HG03457 (cell line): Measurements from ENCODE around the gene UHRF2.
"Not testable (repeated sequence)": the region's sequence is repeated elsewhere in the genome, so short reads cannot be mapped to it uniquely, and the experiment has no call there.

Source experiments
- ATAC-seq: cut with Tn5 transposase; IDR thresholded peaks from one replicate; pipeline ENCODE4 v1.9.1; 2021; ENCODE audit warnings: moderate number of reproducible peaks; ENCODE audit not compliant: unreplicated experiment

Gene UHRF2

DNA sequence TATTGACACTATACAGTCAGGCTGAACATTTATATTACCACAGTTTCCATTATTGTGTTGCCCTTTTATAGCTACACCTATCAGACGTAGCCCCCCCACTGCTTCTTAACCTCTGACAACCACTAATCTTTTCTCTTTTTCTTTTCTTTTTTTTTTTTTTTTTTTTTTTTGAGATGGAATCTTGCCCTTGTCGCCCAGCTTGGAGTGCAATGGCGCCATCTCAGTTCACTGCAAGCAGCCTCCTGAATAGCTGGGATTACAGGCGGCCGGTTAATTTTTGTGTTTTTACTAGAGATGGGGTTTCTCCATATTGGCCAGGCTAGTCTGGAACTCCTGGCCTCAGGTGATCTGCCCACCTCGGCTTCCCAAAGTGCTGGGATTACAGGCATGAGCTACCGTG, 75.4 kb downstream of the UHRF2 start:
- no peak for ATAC-seq

DNA sequence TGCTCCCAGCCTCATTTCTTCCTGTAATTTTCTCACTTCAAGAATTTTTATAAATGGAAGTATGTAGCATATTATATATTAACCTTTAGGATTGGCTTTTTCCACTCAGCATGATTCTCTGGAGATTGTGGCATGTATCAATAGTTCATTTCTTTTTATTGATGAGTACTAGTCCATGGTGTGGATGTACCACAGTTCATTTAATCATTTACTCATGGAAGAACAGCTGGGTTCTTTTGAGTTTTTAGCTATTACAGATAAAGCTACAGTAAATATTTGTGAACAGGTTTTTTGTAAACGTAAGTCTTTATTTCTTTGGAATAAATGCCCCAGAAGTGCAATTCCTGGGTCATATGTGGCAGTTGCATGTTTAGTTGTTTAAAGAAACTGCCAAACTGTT, 76.1 kb downstream of the UHRF2 start:
- no peak for ATAC-seq

GRCh38 chr9:6490863-6491262, 77.9 kb downstream of the UHRF2 start:
- no peak for ATAC-seq

GRCh38 chr9:6495466-6495865, 82.5 kb downstream of the UHRF2 start:
- ATAC-seq = no peak

GRCh38 chr9:6498982-6499381, 86.0 kb downstream of the UHRF2 start:
- no peak for ATAC-seq

DNA sequence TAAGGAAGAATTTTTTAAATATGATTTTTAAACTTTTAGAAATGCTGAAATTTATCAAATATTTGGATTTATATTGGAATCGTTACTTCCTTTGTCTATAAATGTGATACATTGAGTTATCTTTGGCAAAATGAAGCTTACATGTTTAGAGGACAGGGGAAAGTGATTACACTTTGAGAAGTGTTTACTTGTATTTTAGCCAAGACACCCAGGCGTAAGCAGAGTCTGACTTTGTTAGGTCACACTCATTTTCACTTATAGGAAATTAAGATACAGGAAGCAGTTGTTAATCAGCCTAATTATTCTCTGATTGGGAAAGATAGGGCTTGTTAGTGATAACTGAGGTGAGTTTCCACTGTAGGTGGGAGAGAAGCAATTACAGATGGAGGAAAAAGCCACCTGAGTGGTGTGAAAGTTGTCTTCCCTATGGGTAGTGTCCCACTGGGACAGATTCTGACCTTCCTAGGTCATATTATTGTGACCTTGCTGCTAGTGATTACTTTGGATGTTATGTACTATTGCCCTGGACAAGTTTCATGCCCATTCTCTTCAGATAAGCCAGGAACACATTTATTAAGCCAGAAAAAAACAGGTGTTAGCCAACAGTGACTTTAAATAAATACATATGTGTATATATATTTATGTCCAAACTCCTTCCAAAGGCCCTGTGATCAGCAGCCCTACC, 88.7 kb downstream of the UHRF2 start:
- ATAC-seq = no peak

GRCh38 chr9:6502399-6502798, 89.4 kb downstream of the UHRF2 start:
- ATAC-seq = no peak

- ATAC-seq = no peak
These were observed 93.6 kb downstream of the UHRF2 start for GRCh38 chr9:6506571-6506970.

- no peak for ATAC-seq
These were observed 99.2 kb downstream of the UHRF2 start for GRCh38 chr9:6512085-6512657.

DNA sequence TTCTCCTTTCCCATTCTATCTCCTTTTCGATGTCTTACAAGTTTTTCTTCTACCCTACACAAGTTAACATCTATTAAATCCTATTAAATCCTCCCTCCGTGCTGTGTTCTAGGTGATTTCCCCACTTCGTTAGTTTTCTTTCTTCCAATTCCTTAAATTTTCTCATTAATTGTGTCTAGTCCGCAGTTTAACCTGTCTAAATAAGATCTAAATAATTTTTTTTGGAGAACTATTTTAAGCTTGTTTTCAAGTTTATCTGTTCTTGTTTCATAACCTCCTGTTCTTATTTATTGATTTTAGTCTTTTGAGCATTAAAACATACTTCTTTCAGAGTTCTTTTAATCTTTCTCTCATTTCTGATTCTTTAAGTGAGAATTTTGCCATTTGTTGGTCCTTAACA, 109.3 kb downstream of the UHRF2 start:
- no peak for ATAC-seq

DNA sequence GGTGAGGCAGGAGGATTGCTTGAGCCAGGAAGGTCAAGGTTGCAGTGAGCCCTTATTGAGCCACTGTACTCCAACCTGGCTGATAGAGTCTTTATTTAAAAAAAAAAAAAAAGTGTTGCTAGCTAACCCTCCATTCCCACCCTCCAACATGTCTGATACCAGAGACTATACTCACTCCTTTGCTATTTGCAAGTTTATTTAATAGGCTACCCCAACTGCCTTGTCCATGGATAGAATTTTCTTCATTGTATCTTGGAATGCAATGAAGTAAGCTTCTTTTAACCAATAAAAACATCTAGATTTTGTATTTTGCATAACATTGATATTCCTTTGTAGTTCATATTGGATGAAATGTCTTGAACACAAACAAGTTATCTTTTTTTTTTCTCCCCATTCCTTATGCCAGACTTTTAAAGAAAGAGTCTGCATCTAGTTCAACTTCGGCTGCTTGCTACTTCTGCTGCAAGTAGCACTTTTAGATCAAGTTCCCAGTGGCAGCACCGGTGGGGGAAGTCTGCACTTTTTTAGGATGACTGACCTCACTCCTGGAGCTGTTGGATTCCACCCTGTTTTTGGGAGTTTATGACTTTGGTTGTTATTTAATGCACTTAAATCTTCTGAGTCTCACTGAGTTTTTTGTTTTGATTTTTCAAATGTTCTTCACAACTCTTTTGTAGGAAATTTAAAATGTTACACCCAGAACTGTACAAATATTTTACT, 112.5 kb downstream of the UHRF2 start:
- no peak for ATAC-seq

GRCh38 chr9:6535594-6535993, 122.6 kb downstream of the UHRF2 start:
- no peak for ATAC-seq

DNA sequence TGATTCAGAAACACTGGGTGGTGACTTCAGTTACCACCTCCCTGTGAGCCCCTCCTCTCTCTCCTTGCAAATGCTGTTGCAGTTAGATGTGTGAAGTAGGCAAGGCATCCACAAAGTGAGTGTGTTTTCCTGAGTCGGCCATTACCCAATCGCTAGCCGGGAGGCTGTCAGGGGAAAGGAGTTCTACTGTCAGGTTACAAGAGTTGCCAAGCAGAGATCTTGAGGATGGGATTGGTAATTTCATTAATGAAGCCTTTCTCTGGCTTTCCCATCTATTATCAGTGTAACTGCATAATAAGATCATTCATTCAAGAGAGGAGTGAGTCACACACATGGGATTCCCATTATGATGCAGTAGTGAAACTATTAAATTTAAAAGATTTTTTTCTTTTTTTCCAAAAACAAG, 125.7 kb downstream of the UHRF2 start:
- no peak for ATAC-seq

- ATAC-seq = not testable (repeated sequence)
These were observed 129.6 kb downstream of the UHRF2 start for GRCh38 chr9:6542617-6543016.

DNA sequence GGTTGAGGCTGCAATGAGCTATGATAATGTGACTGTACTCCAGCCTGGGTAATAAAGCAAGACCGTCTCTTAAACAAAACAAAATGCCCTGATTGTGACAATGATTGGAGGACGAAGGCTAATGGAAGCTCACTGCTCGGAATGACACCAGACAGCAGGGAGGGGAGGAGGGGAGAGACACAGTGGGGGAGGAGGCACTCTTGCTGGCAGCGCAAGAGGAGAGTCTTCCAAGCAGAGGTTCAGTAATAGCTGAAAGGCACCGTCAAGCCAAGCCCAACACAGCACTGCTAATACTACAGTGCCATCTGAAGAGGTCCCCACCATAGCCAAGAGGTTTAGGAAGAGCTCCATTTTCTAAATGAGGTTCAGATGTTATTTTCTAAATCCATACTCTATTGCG, 130.2 kb downstream of the UHRF2 start:
- no peak for ATAC-seq

DNA sequence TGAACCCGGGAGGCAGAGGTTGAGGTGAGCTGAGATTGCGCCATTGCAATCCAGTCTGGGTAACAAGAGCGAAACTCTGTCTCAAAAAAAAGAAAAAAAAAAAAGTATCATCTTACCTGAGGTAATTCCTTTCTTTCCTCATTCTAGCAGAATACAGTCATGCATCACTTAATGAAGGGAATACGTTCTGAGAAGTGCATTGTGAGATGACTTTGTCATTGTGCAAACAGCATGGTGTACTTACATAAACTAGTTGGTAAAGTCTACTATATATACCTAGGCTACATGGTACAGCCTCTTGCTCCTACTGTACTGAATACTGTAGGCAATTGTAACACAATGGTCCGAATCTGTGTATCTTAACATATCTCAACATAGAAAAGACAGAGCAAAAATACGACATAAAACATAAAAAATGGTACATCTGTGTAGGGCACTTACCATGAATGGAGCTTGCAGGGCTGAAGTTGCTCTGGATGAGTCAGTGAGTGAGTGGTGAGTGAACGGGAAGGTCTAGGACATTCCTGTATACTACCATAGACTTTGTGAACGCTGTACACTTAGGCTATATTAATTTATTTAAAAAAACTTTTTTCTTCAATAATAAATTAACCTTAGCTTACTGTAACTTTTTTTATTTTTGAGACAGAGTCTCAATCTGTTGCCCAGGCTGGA, 132.2 kb downstream of the UHRF2 start:
- ATAC-seq = no peak

- ATAC-seq = no peak
These were observed 136.3 kb downstream of the UHRF2 start for GRCh38 chr9:6549106-6549800.

- ATAC-seq = no peak
These were observed 138.1 kb downstream of the UHRF2 start for GRCh38 chr9:6551136-6551535.

- no peak for ATAC-seq
These were observed 139.0 kb downstream of the UHRF2 start for GRCh38 chr9:6552033-6552432.

DNA sequence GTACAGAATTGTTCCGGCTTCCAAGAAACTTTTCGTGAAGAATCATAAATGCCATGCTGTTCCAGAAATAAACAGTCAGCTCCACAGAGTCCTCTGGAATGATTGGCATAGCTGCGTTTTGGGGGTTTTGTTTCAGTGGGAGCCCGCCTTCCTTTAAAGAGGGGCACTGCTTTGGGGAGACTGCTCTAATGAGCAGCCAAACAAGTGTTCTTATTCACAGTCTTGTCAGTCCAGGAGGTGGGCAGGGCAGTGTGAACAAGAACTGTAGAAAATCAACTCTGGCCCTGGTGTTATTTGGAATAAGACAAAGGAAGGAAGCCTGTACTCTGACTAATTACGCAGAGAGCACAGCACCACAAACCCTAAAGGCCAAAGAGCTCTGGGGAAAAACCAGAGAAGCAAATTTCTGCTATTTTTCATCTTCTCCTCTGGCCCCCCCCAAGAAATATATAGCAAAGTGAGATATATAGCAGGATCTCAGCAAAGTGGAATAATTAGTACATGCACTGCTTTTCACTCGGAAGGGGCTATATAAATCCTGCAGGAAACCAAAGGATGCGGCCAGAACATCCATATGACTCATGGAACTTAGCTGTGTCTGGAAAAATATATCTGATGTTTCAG, 139.6 kb downstream of the UHRF2 start:
- ATAC-seq = no peak

- ATAC-seq = no peak
These were observed 140.9 kb downstream of the UHRF2 start for GRCh38 chr9:6553866-6554265.
